MM.1S (cell line): ENCODE data around the gene MFSD1.

ENCODE experiments used
- DNase-seq: peaks from one replicate; pipeline ENCODE4 v3.0.0-alpha.2; 2015
- H2AFZ ChIP-seq: fragments of 300-600 bp; sonication (generic); 2 replicates; pipeline ENCODE4 v1.6.0; 2016; ENCODE audit warnings: antibody characterized with exemption, low read length
- H3F3A ChIP-seq: fragments of 300-600 bp; sonication (generic); 2 replicates; pipeline ENCODE4 v1.6.1; 2016; ENCODE audit warnings: mild to moderate bottlenecking, antibody characterized with exemption, low read length, moderate library complexity, mixed read lengths; ENCODE audit not compliant: insufficient read depth
- H3K27ac ChIP-seq: fragments of 300-600 bp; sonication (generic); 2 replicates; pipeline ENCODE4 v1.5.1; 2016; ENCODE audit warnings: mild to moderate bottlenecking, low read length
- H3K27me3 ChIP-seq: fragments of 300-600 bp; sonication (generic); replicated peaks from 2 replicates; pipeline ENCODE4 v1.6.0; 2016; ENCODE audit warnings: low read length; ENCODE audit not compliant: insufficient read depth
- H3K36me3 ChIP-seq: fragments of 300-600 bp; sonication (generic); replicated peaks from 2 replicates; pipeline ENCODE4 v1.6.1; 2016; ENCODE audit warnings: mild to moderate bottlenecking, low read length, mixed read lengths; ENCODE audit not compliant: insufficient read depth
- H3K4me1 ChIP-seq: fragments of 300-600 bp; sonication (generic); 2 replicates; pipeline ENCODE4 v1.6.1; 2016; ENCODE audit warnings: low read length, mixed read lengths
- H3K4me2 ChIP-seq: fragments of 300-600 bp; sonication (generic); 2 replicates; pipeline ENCODE4 v1.6.0; 2016; ENCODE audit warnings: low read depth, low read length
- H3K4me3 ChIP-seq: fragments of 300-600 bp; sonication (generic); 2 replicates; pipeline ENCODE4 v1.5.1; 2016; ENCODE audit warnings: low read length, mixed read lengths
- H3K79me2 ChIP-seq: fragments of 300-600 bp; sonication (generic); 2 replicates; pipeline ENCODE4 v1.6.1; 2016; ENCODE audit warnings: mixed run types, low read length, mixed read lengths
- H3K9ac ChIP-seq: fragments of 300-600 bp; sonication (generic); 2 replicates; pipeline ENCODE4 v1.6.1; 2016; ENCODE audit warnings: low read length, mixed read lengths
- H3K9me2 ChIP-seq: fragments of 300-600 bp; sonication (generic); replicated peaks from 2 replicates; pipeline ENCODE4 v1.6.1; 2016; ENCODE audit warnings: mild to moderate bottlenecking, low read length, mixed read lengths; ENCODE audit not compliant: insufficient read depth
- H3K9me3 ChIP-seq: fragments of 300-600 bp; sonication (generic); replicated peaks from 2 replicates; pipeline ENCODE4 v1.6.1; 2016; ENCODE audit warnings: mild to moderate bottlenecking, low read length, mixed read lengths; ENCODE audit not compliant: insufficient read depth
- H4K20me1 ChIP-seq: fragments of 300-600 bp; sonication (generic); 2 replicates; pipeline ENCODE4 v1.6.1; 2016; ENCODE audit warnings: mild to moderate bottlenecking, low read length, moderate library complexity, mixed read lengths; ENCODE audit not compliant: insufficient read depth
- EZH2 ChIP-seq: fragments of 300-600 bp; sonication (generic); optimal IDR thresholded peaks from 2 replicates; pipeline ENCODE3; 2017; ENCODE audit warnings: low read depth, mild to moderate bottlenecking, antibody characterized with exemption, low read length, mixed read lengths
- EZH2phosphoT487 ChIP-seq: fragments of 300-600 bp; sonication (generic); IDR thresholded peaks from 2 replicates; pipeline ENCODE4 v1.6.1; 2018; ENCODE audit warnings: antibody characterized with exemption, low read length
- TF ChIP-seq, protein P1 (sequence below): fragments of 300-600 bp; sonication (generic); IDR thresholded peaks from 2 replicates; pipeline ENCODE4 v1.5.1; 2016; ENCODE audit warnings: antibody characterized with exemption, low read length, mixed read lengths

Gene MFSD1

DNA sequence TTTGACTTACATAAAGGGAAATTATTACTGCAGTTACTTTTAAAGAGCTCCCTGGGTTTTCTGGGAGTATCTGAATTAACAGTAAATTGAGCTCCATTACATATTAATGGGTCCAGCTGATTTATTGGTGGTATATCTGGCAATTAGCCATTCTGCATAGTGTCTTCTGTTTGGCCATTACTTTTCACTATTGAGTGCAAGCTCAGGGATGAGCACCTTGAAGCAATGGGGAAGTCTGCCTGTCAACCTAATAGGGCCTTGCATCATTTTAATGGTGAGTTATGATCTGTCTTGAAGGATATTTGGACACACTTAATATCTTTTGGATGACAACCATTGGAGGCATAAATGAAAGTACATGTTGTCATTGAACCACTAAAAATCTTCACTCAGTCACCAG, 73.8 kb downstream of the MFSD1 start:
- Histone ChIP-seq H3K9me3 (no peaks in the 10 kb centered on the region), H3K4me2 (no peak overlapping the region), H3K4me3 (no peak overlapping the region), H2AFZ (no peak overlapping the region), H3K9ac (no peak overlapping the region), H3K36me3 (no peaks in the 10 kb centered on the region), H3K4me1 (no peaks in the 10 kb centered on the region), H3F3A (no peaks in the 10 kb centered on the region), H3K27ac (no peak overlapping the region), H3K9me2 (no peaks in the 10 kb centered on the region), H3K27me3 (no peaks in the 10 kb centered on the region), H4K20me1 (no peaks in the 10 kb centered on the region), H3K79me2 (no peaks in the 10 kb centered on the region)
- no peak for TF ChIP-seq EZH2phosphoT487
- no peak for TF ChIP-seq EZH2
- TF ChIP-seq, protein P1, sequence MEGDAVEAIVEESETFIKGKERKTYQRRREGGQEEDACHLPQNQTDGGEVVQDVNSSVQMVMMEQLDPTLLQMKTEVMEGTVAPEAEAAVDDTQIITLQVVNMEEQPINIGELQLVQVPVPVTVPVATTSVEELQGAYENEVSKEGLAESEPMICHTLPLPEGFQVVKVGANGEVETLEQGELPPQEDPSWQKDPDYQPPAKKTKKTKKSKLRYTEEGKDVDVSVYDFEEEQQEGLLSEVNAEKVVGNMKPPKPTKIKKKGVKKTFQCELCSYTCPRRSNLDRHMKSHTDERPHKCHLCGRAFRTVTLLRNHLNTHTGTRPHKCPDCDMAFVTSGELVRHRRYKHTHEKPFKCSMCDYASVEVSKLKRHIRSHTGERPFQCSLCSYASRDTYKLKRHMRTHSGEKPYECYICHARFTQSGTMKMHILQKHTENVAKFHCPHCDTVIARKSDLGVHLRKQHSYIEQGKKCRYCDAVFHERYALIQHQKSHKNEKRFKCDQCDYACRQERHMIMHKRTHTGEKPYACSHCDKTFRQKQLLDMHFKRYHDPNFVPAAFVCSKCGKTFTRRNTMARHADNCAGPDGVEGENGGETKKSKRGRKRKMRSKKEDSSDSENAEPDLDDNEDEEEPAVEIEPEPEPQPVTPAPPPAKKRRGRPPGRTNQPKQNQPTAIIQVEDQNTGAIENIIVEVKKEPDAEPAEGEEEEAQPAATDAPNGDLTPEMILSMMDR, result no peak
- no peak for DNase-seq
